GM21786 (cell line): ENCODE data around the gene SLC25A42.

Experiments
- ATAC-seq: cut with Tn5 transposase; IDR thresholded peaks from one replicate; pipeline ENCODE4 v1.9.1; 2021; ENCODE audit not compliant: unreplicated experiment

The SLC25A42 gene

DNA sequence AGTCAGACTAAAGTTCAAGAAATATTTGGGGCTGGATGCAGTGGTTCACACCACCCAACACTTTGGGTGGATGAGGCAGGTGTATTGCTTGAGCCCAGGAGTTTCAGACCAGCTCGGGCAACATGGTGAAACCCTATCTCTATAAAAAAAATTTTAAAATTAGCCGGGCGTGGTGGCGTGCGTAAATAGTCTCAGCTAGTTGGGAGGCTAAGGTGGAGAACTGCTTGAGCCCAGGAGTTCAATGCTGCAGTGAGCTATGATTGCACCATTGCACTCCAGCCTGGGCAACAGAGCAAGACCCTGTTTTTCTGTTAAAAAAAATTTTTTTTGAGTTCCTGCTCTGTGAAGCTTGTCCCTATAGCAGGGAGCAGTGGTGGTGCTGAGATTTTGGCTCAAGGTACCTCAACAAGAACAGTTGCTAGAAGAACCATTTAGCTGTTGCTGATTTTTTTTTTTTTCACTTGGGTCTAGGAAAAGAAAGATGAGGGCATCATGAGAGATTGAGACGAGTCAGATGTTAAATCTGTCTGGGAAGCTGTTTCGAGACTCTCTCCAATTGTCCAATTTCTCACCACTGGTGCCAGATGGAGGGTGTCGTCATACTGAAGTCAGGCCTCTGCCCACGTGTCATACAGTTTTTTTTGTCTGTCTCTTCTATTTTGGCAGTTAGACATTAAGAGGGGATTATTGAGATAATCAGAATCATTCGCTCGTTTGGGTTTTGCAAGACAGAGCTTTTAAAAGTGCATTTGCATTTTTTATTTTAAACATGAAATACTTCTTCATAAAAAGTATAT, 3.7 kb downstream of the SLC25A42 start:
- no peak for ATAC-seq

DNA sequence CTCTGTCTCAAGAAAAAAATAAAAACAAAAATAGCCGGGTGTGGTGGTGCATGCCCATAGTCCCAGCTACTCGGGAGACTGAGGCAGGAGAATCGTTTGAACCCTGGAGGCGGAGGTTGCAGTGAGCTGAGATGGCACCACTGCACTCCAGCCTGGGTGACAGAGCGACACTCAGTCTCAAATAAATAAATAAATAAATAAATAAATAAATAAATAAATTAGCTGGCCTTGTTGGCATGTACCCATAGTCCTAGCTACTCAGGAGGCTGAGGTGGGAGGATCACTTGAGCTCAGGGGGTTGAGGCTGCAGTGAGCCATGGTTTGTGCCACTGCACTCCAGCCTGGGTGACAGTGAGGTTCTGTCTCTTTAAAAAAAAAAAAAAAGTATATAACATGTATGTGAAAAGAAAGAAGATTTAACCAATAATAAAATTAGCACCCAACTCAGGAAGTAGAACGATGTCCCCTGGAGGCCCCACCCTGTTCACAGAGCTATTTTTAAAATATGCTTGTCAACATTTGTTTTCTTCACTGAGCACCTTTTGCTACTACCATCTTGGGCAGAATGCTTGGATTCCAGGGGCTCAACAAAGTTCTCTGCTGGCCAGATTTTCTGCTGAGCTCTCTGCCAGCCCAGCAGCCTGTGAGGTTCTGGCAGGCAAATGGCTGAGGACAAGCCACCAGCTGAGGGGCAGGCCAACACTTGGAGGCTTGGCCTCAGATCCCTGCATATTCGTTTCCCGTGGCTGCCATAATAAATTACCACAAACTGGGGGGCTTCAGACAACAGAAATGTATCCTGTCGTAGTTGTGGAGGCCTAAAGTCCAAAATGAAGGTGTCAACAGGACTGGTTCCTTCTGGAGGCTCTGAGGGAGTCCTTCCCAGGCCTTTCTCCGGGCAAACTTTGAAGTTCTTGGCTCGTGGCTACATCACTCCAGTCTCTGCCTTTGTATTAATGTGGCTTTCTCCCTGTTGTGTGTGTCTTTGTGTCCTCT, 5.2 kb downstream of the SLC25A42 start:
- ATAC-seq = no peak

DNA sequence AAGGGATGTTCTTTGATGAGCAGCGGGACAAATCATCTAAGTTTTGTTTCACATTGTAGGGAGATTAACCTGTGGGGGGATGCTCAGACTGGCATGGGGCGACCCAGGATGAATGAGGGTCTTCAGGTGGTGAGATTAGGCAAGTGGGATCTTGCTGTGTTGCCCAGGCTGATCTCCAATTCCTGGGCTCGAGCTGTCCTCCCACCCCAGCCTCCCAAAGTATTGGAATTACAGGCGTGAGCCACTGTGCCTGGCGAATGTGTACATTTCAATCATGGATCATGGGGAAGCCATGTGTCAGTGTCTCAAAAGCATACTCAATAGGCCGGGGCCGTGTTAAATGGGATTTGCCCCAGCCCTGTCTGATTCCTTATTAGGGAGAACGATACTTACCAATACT, 8.1 kb downstream of the SLC25A42 start:
- no peak for ATAC-seq

DNA sequence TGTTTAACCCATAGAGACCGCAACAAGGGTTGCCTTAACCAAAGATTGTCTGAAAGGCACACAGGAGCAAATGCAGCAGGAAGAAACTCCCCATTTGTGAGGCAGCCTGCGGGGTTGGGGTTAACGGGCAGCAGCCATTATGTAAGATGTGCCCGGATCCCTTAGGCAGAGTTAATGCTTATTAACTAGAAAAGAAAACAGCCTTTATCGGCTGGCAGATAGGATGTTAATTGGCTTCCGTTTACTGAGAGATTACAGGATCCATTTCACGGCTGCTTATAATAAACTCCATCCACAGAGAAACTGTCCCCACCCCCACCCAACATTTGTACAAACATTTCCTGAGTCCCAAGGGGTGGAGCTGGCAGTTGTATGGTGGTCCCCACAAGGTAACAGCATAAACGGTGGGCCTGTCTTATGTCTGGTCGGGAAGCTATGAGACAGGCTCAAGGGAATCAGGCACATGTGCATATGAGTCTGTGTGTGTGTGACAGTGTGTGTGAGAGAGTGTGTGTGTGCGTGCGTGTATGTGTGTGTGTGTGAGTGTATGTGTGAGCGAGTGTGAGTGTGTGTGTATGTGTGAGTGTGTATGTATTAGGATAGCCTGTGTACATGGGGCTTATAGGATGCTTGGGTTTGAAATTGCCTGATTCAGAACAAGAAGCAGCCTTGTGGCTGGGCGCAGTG, 10.5 kb downstream of the SLC25A42 start:
- no peak for ATAC-seq

DNA sequence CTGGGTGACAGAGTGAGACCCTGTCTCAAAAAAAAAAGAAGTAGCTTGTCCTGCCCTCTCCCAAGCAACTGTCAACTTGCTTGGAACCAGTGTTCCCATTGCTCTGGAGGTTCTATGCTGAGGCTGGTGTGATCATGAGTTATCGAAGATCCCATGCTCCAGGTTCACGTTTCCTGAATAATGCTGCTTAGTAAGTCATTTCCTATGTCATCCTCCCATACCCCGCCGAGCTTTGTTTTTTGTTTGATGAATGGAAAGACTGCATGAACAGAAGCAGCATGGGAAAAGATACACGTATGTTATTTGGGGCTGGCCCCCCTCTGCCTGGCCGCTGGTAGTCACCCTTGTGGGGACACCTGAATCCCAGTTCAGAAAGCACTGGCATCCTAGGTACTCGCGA, 11.3 kb downstream of the SLC25A42 start:
- ATAC-seq = no peak

DNA sequence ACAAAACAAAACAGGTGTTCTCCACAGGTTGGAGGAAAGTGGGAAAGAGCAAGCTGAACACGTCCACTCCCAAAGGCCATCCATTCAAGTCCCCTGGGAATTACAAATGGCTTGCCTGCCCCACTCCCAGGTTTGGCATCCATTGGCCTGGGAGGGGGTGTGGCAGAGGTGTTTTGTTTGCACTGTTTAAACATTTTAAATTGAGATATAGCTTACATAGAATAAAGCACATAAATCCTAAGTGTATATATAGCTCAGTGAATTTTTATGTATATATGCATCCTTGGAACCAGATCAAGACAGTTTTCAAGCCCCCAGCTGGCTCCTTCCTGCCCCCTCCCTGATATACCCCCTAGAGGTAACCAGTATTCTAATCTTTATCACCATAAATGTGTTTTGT, 12.7 kb downstream of the SLC25A42 start:
- no peak for ATAC-seq

DNA sequence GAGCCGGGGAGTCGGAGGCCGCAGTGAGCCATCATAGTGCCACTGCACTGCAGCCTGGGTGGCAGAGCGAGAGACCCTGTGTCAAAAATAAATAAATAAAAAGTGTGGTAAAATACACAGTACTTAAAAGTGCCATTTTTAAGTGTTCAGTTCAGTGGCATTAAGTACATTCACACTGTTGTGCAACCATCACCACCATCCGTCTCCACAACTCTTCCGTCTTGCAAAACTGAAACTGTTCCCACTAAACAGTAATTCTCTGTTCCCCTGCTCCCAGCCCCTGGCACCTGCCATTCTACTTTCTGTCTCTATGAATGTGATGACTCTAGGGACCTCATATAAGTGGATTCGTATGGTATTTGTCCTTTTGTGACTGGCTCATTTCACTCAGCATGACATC, 13.3 kb downstream of the SLC25A42 start:
- ATAC-seq = no peak

DNA sequence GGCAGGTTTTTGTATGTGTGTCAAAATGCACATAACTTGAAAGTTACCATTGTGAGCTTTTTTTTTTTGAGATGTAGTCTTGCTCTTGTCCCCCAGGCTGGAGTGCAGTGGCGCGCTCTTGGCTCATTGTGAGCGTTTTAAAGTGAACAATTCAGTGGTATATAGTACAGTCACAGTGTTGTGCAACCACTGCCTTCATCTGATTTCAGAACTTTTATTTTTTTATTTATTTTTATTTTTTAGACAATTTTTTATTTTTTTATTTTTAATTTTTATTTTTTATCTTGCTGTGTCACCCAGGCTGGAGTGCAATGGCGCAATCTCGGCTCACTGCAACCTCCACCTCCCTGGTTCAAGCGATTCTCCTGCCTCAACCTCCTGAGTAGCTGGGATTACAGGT, 15.0 kb downstream of the SLC25A42 start:
- ATAC-seq = no peak

DNA sequence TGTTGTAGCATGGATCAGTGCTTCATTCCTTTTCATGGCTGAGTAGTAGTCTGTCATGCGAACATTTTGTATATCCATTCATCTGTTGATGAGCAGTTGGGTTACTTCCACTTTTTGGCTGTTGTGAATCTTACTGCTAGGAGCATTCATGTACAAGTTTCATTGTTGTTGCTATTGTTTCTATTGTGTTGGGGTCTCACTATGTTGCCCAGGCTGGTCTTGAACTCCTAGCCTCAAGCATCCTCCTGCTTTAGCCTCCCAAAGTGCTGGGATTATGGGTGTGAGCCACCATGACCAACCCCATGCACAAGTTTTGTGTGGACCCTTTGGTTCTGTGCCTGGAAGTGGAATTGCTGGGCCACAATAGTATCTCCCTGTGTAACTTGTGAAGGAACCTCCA, 15.8 kb downstream of the SLC25A42 start:
- ATAC-seq = no peak

DNA sequence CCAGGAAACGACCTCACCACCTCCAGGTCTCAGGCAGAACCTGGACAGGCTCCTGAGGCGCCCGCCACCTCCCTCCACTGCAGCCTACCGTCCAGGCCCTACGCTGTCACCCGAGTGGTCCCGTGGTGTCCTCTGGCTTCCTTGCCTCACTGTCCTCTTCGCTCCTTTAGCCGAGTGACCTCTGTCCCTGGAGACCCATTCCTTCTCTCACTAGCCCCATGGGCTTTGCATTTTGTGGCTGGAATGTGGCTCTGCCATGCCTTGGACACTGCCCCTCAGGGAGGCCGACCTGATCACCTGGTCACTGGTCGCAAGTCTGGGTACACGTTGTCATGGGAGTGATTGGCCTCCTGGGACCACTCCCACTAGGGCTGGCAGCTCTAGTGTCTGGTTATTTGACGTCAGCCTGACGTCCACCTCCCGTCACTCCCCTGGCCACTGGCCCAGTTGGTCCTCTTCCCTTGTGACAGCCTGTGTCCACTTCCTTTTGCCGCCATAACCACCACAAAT, 17.9 kb downstream of the SLC25A42 start:
- ATAC-seq = no peak

DNA sequence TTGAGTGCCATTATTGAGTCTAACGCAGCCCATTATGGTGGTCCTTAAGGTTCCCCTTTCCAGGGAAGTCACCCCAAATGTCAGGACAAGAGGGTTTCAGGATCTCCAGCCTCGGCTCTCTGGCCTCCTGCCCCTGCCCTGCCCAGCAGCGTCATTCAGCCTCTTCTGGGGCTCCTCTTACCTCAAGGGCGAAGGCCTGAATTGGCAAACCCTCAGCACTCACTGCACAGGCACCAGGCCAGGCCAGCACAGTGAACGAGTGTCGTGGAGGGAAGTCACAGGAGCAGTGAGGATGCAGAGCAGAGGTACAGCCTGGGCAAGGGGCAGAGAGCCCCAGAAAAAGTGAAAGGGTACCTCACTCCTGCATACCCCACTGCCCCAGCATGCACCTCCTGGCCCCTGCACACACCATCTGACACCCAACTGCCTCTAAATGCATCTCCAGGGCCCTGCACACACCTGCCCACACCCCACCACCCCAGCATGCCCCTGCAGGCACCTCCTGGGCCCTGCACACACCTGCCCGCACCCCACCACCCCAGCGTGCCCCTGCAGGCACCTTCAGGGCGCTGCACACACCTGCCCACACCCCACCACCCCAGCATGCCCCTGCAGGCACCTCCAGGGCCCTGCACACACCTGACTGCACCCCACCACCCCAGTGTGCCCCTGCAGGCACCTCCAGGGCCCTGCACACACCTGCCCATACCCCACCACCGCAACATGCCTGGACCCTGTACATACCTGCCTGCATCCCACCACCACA, 19.8 kb downstream of the SLC25A42 start:
- ATAC-seq = no peak

DNA sequence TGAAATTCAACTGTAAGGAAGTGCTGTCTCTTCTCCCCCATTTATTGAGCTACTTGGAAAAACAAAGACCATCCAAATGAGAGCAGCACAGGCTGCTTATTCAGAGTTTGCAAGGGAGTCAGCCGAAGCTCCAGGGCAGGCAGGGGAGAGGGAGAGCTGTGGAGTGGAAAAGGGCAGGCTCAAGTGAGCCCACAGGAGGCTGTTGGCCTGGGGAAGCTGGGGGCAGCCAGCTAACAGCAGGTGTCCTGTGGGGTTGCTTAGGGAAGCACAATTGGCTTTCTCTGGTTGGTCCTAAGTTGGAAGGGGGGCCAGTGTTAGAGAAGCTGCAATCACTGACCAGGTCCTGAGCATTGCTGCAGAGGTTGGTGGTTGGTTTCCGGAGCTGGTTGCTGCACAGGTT, 23.9 kb downstream of the SLC25A42 start:
- no peak for ATAC-seq

DNA sequence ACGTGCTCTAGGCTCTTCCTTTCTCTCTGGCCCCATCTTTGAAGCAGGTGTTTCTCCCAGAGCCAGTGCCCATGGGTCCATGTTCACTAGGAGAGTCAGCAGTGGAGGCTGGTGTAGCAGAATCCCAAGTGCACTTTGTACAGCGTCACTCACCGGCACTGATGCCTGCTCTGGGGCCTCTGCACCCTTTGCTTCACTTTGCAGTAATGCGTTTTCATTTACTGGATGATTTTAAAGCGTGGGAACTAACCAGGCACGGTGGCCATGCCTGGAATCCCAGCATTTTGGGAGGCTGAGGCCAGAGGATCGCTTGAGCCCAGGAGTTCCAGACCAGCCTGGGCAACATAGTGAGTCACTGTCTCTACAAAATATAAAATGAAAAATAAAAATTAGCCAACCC, 30.7 kb downstream of the SLC25A42 start:
- ATAC-seq = no peak

DNA sequence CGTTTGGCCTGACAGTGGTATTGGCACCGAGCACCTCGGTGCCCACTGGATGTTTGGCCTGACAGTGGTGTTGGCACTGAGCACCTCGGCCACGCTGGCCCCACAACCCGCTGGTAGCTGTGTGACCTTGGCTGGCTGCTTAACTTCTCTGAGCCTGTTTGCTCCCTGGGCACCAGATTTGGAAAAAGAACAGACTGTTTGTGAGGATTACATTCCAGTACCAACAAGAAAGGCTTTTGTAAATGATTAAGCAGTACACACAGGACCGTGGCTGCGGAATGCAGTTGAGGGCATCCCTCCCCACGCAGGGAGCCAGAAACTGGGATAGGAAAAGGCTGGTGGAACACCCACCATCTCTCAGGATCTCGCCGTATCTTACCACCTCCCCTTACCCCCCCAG, 31.9 kb downstream of the SLC25A42 start:
- no peak for ATAC-seq

DNA sequence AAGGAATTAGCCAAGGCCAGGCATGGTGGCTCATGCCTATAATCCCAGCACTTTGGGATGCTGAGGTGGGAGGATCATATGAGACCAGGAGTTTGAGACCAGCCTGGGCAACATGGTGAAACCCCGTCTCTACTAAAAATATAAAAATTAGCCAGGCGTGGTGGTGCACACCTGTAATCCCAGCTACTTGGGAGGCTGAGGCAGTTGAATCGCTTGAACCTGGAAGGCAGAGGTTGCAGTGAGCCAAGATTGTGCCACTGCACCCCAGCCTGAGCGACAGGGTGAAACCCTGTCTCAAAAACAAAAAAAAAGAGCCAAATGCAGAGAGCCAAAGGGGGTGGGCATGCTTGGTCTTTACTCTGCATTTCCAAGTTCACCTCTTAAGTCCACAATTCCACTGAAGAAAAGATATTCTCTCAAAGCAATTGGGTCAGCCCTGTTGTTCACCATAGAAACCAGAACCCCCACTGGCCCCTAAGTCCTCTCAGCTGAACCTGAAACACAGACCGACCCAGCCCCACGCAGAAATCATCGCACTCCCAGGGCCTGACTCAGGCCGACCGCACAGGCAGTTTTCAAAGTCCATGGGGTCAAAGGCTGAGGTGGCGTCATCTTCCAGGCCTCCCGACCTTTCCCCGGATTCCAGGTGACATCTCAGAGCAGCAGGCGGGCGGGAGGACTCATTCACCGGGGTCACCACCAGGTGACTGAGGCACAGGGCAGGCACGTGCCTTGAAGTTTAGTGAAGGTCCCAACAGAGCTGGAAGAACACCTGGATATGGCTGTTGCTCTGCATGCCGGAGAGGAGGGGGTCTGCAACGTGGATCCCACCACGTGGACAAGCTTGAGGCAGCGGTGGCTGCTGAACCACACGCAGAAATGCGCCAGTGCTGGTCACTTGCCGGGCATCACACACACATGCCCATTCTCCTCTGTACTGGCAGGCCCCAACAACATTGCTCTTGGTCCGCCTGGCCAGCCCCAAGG, 33.1 kb downstream of the SLC25A42 start:
- no peak for ATAC-seq

DNA sequence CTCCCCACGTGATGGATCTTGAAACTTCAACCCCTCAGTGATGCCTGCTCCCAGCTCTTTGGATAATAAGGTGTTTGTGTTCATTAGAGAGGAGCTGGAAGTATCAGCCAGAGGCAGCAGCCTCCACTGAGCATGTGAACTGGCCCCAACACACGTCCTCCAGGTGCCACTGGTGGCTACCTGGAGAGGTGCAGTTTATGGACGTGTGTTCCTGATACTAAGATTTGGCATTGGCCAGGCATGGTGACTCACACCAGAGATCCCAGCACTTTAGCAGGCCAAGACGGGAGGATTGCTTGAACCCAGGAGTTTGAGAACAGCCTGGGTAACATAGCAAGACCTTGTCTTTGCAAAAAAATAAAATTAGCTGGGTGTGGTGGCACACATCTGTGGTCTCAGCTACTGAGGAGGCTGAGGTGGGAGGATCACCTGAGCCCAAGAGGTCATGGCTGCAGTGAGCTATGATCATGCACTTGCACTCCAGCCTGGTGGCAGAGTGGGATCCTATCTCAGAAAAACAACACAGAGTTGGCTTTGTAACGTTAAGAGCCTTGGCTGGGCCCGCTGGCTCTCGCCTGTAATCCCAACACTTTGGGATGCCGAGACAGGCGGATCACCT, 34.4 kb downstream of the SLC25A42 start:
- ATAC-seq = no peak

DNA sequence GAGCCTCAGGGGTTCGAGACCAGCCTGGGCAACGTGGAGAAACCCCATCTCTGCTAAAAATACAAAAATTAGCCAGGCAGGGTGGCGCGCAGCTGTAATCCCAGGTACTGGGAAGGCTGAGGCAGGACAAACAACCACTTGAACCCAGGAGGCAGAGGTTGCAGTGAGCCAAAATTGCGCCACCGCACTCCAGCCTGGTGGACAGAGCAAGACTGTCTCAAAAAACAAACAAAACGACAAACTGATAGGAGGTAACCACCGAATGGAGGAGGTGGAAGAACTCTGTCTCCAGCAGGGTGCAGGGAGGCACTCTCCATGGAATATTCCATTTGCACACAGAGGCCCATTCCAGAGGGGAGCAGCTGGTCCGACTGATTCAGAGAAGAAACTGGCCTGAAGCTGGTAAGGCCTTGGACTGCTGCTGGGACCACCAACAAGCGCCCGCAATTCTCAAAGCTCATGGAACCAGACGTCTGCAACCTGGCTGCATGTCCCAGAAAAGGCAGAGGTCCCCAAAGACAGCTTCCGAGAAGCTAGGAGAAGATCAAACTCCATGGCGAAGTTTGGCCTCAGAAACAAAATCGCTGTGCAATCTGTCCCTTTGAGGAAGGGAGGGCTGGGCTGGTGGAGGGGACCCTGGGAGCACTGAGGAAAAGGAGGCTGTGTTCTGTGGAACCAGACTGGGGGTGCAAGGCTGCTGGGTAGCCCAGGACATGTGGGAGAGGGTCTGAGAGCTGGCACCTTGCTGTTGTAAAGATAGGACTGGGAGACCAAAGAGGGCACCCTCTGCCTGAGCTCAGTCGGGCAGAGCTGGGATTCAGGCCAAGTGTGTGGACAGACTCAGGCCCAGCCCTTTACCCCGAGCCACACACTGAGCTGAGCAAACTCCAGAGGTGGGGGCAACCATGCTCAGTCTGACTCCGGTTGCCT, 35.2 kb downstream of the SLC25A42 start:
- ATAC-seq = no peak

DNA sequence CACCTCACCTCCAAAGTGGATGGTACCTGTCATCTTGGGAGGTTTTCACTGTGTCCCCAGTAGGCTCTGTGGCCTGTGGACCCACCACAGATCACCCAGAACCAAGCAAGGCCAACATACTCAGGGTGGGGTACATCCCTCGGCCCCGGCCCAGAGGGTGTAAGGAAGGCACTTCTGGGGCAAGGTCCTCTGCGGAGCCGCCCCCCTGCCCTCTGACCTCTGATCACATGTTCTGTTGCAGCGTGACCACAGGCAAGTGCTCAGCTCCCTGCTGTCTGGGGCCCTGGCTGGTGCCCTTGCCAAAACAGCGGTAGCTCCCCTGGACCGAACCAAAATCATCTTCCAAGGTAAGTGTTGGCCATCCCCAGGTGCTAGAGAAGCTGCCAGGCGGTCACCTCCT, 37.7 kb downstream of the SLC25A42 start:
- ATAC-seq = no peak
